Posterior vena cava (tissue), 2 donors: Measurements from ENCODE around the gene GAA. TPM values are rescaled to one million over a fixed set of nuclear protein-coding genes. Genes with fewer than 3 reads are reported as not detected.

Source experiments
- DNase-seq: peaks from one replicate; pipeline ENCODE4 v3.0.0-alpha.2; 2020; ENCODE audit warnings: low spot score
- intact Hi-C, 2 donors: fragments of 100-400 bp; cut with DNase I; formaldehyde crosslinking; loops; one replicate each; pipeline versions ENCODE4 v1.14.1 to v1.14.2; 2022 to 2023
- microRNA-seq, 2 donors: library from miRNA; unstranded; fragments of <30 nt; microRNA quantifications; one replicate each; pipeline ENCODE4 v1.2.0, GENCODE V29; 2020 to 2021; ENCODE audit warnings: borderline microRNAs expressed in 2 of 2
- total RNA-seq, 2 donors: library from RNA; stranded (reverse); fragmentation: NEBNext Ultra II Directional; extraction: Animal tissue kit (Norgen Biotek cat#: 25700); gene quantifications; one replicate each; pipeline ENCODE4 v1.2.1, GENCODE V29; 2021
- donor health status: DM: yes; HTN: yes; CAD: no.
- donor health status: DM: yes; HTN: yes; CAD: no.

The GAA gene
- total RNA-seq, 2 donors from 2014 or later: 38.7 to 42.8 TPM

GRCh38 chr17:80163336-80163735, 62.0 kb downstream of the GAA start:
- no peak for DNase-seq
- intact Hi-C loops: no loop called here

GRCh38 chr17:80164185-80164584, 62.8 kb downstream of the GAA start:
- intact Hi-C loops: no loop called here
- DNase-seq: no peak

GRCh38 chr17:80166446-80166845, 65.1 kb downstream of the GAA start:
- no peak for DNase-seq
- intact Hi-C loops: no loop called here

- intact Hi-C loops: no loop called here
- no peak for DNase-seq
These were observed 67.0 kb downstream of the GAA start for GRCh38 chr17:80168371-80168770.

- intact Hi-C loops: no loop called here
- DNase-seq: no peak
These were observed 67.7 kb downstream of the GAA start for GRCh38 chr17:80169107-80169506.

Small RNA genes lying within 50 kb of the gene (microRNA-seq; reads per million reads assigned to microRNA genes)
- gene MIR1268B: 0 reads per million in 2 donors

Other genes starting within 250 kb of the GAA start
- gene TBC1D16, start 65.7 kb upstream of the GAA start, total RNA-seq: 10 to 100 TPM; 38.9 to 57.9 TPM
- 10 to 100 TPM in 1 of 2 donors, 1 to 10 TPM in 1; 6.2 to 10.4 TPM for gene CCDC40, start 64.9 kb upstream of the GAA start, total RNA-seq
- gene EIF4A3, start 45.5 kb downstream of the GAA start, total RNA-seq: 10 to 100 TPM; 48.8 to 50.5 TPM
- gene CARD14, start 68.4 kb downstream of the GAA start, total RNA-seq: under 1 TPM in 1 of 2 donors, not detected in 1; 0.24 TPM
- 10 to 100 TPM; 34.0 to 38.8 TPM for gene SGSH, start 118.8 kb downstream of the GAA start, total RNA-seq
- gene SLC26A11, start 118.8 kb downstream of the GAA start, total RNA-seq: 10 to 100 TPM; 10.0 to 11.9 TPM
- gene RNF213, start 159.3 kb downstream of the GAA start, total RNA-seq: 10 to 100 TPM; 98.8 to 99.3 TPM